HL-60 (cell line): ENCODE results near the gene SLC19A3.

Source experiments
- CTCF ChIP-seq: IDR thresholded peaks from one replicate; pipeline ENCODE4 v1.5.1; 2011; ENCODE audit warnings: low read length, control low read depth, inconsistent platforms; ENCODE audit not compliant: insufficient read depth
- GABPA ChIP-seq: IDR thresholded peaks from 2 replicates; pipeline ENCODE4 v1.6.1; 2012; ENCODE audit warnings: low read depth
- POLR2AphosphoS5 ChIP-seq: IDR thresholded peaks from 2 replicates; pipeline ENCODE4 v1.6.1; 2012; ENCODE audit warnings: low read depth
- REST ChIP-seq: IDR thresholded peaks from 2 replicates; pipeline ENCODE4 v1.6.1; 2012; ENCODE audit warnings: low read depth; ENCODE audit not compliant: insufficient replicate concordance
- SPI1 ChIP-seq: IDR thresholded peaks from 2 replicates; pipeline ENCODE4 v1.6.1; 2012; ENCODE audit warnings: low read depth, mild to moderate bottlenecking, borderline replicate concordance

- no peak for TF ChIP-seq CTCF
- no peak for TF ChIP-seq POLR2AphosphoS5
- TF ChIP-seq REST, result no peak
- no peak for TF ChIP-seq GABPA
- TF ChIP-seq SPI1, result no peak
Observed at GRCh38 chr2:227710986-227711385, 6.8 kb downstream of the SLC19A3 start.
